Measurements from ENCODE around the gene DNAJA2. TPM values are rescaled to one million over a fixed set of nuclear protein-coding genes. Genes with fewer than 3 reads are reported as not detected.

The DNAJA2 gene
- total RNA-seq, 1 donor from 2014 or later: 81.9 TPM

DNA sequence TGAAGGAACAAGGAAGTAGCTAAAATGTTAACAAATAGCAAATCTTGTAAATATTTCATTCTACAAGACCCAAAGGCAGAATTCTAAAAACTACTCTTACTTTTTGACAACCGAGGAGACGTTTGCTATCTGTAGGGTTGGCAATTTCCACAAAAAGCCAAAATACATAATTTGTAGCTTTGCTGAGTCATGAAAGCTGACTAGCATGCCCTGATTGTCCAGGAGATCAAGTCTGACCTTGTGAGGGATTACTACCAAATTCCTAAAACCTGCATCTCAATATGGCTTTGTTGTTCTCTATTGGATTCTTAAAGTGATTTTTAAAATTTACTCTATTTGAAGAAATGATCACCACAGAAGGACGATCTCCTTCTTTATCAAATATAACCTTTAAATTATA lies 10.8 kb downstream of the DNAJA2 start:
- no peak for DNase-seq (ENCODE audit: low read depth)
- H3K4me3 ChIP-seq (ENCODE audit: low read depth, low read length): no peak overlapping the region
- no peaks in the 10 kb centered on the region for H3K36me3 ChIP-seq (ENCODE audit: control insufficient read depth, insufficient read depth, low read length)
- no peaks in the 10 kb centered on the region for H3K27me3 ChIP-seq (ENCODE audit: control insufficient read depth, insufficient read depth, low read length)
- TF ChIP-seq, protein P1, sequence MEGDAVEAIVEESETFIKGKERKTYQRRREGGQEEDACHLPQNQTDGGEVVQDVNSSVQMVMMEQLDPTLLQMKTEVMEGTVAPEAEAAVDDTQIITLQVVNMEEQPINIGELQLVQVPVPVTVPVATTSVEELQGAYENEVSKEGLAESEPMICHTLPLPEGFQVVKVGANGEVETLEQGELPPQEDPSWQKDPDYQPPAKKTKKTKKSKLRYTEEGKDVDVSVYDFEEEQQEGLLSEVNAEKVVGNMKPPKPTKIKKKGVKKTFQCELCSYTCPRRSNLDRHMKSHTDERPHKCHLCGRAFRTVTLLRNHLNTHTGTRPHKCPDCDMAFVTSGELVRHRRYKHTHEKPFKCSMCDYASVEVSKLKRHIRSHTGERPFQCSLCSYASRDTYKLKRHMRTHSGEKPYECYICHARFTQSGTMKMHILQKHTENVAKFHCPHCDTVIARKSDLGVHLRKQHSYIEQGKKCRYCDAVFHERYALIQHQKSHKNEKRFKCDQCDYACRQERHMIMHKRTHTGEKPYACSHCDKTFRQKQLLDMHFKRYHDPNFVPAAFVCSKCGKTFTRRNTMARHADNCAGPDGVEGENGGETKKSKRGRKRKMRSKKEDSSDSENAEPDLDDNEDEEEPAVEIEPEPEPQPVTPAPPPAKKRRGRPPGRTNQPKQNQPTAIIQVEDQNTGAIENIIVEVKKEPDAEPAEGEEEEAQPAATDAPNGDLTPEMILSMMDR (IDR thresholded peaks at IDR 0.05; ENCODE audit: insufficient read depth, low read length, poor library complexity, severe bottlenecking): no peak

DNA sequence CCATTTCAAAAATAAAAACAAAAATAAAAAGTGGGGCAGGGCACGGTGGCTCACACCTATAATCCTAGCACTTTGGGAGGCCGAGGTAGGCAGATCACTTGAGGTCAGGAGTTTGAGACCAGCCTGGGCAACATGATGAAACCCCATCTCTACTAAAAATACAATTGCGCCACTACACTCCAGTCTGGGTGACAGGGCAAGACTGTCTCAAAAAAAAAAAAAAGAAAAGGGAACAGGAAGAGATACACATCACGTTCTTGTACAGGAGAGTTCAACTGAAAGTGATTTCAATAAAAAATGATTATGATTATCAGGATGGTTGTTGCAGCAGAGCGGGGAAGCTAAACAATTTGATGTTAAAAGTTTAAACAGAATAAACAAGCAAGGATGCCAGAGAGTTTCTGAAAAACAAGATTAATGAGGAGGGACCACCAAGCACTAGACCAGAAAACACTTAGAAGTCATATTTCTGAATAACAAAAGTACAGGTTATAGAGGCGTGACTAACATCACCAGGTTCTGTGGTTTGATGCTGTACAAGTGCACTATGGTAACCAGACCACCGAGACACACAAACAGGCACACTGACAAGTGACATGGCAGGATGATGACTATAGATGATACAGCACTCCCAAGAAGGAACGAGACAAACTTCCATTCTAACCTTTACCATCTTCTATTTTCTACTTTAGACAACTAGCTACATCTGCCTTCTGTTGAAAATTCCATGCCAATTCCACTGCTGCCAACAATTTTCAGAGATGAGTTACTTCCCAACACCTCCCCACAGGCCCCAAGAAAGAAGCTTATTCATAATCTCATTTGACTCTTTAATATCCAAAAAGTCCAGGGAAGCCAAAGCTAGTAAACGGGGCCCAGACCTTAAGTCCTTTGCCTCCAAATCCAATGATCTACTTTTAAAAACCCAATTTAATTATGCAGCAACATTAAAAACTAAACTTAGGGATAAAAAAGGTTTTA lies 11.8 kb downstream of the DNAJA2 start:
- Histone ChIP-seq H3K27me3 (ENCODE audit: control insufficient read depth, insufficient read depth, low read length) (no peaks in the 10 kb centered on the region), H3K36me3 (ENCODE audit: control insufficient read depth, insufficient read depth, low read length) (no peaks in the 10 kb centered on the region), H3K4me3 (ENCODE audit: low read depth, low read length) (no peak overlapping the region)
- DNase-seq (ENCODE audit: low read depth): no peak
- TF ChIP-seq, protein P1 (IDR thresholded peaks at IDR 0.05; ENCODE audit: insufficient read depth, low read length, poor library complexity, severe bottlenecking): no peak

DNA sequence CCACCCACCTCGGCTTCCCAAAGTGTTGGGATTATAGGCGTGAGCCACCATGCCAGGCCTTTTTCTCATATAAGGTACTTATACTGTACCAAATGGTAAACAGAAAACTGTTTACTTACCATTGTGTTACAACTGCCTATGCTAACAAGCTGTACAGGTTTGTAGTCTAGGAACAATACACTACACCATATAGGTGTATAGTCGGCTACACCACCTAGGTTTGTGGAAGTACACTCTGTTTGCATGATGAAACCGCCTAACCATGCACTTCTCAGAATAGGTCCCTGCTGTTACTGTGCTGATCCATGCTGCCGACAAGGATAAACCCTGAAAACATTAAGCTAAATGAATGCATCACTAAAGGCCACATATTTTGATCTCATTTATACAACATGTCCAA lies 18.9 kb downstream of the DNAJA2 start:
- H3K36me3 ChIP-seq (ENCODE audit: control insufficient read depth, insufficient read depth, low read length): no peaks in the 10 kb centered on the region
- no peaks in the 10 kb centered on the region for H3K27me3 ChIP-seq (ENCODE audit: control insufficient read depth, insufficient read depth, low read length)
- TF ChIP-seq, protein P1 (IDR thresholded peaks at IDR 0.05; ENCODE audit: insufficient read depth, low read length, poor library complexity, severe bottlenecking): no peak
- no peak overlapping the region for H3K4me3 ChIP-seq (ENCODE audit: low read depth, low read length)
- no peak for DNase-seq (ENCODE audit: low read depth)

DNA sequence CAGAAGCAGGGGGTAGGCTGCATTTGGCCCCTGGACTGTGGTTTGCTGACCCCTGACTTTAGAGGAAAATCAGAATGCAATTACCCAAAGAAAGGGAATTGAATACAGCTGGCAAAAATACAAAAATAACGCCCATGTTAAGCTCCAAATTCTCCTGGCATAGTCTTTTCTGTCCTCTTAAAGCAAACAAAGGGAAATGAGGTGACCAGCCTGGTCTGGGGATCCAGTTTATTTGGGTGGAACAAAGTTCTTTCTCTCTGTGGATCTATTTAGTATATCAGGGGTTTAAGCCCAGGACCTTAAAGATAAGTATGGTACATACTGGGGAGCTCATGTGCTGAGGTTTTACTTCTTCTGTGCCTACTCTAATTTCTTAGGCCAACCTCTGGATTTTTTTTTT lies 23.5 kb downstream of the DNAJA2 start:
- no peaks in the 10 kb centered on the region for H3K36me3 ChIP-seq (ENCODE audit: control insufficient read depth, insufficient read depth, low read length)
- no peaks in the 10 kb centered on the region for H3K27me3 ChIP-seq (ENCODE audit: control insufficient read depth, insufficient read depth, low read length)
- no peak overlapping the region for H3K4me3 ChIP-seq (ENCODE audit: low read depth, low read length)
- TF ChIP-seq, protein P1 (IDR thresholded peaks at IDR 0.05; ENCODE audit: insufficient read depth, low read length, poor library complexity, severe bottlenecking): no peak
- DNase-seq (ENCODE audit: low read depth): no peak

DNA sequence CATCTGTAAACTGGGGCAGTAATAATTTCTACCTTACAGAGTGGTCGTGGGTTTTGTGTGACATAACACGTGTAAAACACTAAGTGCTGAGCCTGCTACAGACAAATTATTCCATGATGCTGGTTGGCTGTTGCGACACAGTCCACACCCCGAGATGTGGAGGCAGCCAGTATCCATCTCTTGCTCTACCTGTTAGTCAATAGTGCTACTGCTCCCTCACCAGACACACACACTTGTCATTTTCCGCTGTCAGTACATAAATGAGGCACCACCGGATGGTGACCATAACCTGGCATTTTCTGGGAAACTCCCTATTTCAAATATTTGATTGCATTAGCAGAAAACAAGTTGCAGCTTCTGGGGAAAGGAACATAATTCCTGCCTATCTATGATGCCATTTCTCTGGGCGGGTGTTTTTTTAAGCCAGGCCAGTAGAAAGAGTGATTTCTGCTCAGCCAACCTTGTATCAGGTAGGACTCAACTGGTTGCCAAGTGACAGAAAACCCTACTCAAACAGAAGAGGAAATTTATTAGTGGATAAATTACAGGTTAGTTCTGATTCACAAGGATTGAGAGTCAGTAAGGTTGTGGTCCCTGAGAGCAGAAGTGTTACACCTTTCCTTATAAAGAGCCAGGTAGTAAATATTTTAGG lies 24.1 kb downstream of the DNAJA2 start:
- TF ChIP-seq, protein P1 (IDR thresholded peaks at IDR 0.05; ENCODE audit: insufficient read depth, low read length, poor library complexity, severe bottlenecking): no peak
- DNase-seq (ENCODE audit: low read depth): no peak
- Histone ChIP-seq H3K36me3 (ENCODE audit: control insufficient read depth, insufficient read depth, low read length) (no peaks in the 10 kb centered on the region), H3K27me3 (ENCODE audit: control insufficient read depth, insufficient read depth, low read length) (no peaks in the 10 kb centered on the region), H3K4me3 (ENCODE audit: low read depth, low read length) (no peak overlapping the region)

Measured in kidney epithelial cell (primary cell).